ENCODE results near the gene BACE2. TPM values are rescaled to one million over a fixed set of nuclear protein-coding genes. Genes with fewer than 3 reads are reported as not detected.
"Not testable (repeated sequence)": the region's sequence is repeated elsewhere in the genome, so short reads cannot be mapped to it uniquely, and the experiment has no call there.

Gene BACE2
- total and polyA plus RNA-seq, 2 experiments from 2014 or later: 28.4 to 37.0 TPM

GRCh38 chr21:41188486-41189149, 20.7 kb downstream of the BACE2 start:
- H3K79me2 ChIP-seq: no peaks in the 10 kb centered on the region
- H3K9me3 ChIP-seq (ENCODE audit: low read depth): no peaks in the 10 kb centered on the region
- no peaks in the 10 kb centered on the region for H3K4me1 ChIP-seq (ENCODE audit: insufficient read depth)
- no peaks in the 10 kb centered on the region for H3K9me2 ChIP-seq (replicated peaks; ENCODE audit: insufficient read depth)
- no peaks in the 10 kb centered on the region for H3K36me3 ChIP-seq (replicated peaks; ENCODE audit: insufficient read depth, low read depth)
- H3K27ac ChIP-seq: no peak overlapping the region
- no peak for TF ChIP-seq EZH2phosphoT487 (IDR thresholded peaks at IDR 0.05; ENCODE audit: low read depth, severe bottlenecking, unreplicated experiment)
- TF ChIP-seq EZH2 (IDR thresholded peaks at IDR 0.05; ENCODE audit: borderline replicate concordance): no peak
- no peak for TF ChIP-seq CTCF (IDR thresholded peaks at IDR 0.05; ENCODE audit: poor library complexity)
- WGBS (ENCODE audit: low lambda C conversion rate, missing lambda C conversion rate): 66% methylated on average over 6 of the region's 6 CpGs
- no peak overlapping the region for H2AFZ ChIP-seq
- no peaks in the 10 kb centered on the region for H3K27me3 ChIP-seq
- no peaks in the 10 kb centered on the region for H4K20me1 ChIP-seq (ENCODE audit: insufficient read depth, poor library complexity, severe bottlenecking)
- DNase-seq (ENCODE audit: low spot score): no peak
- H3K4me3 ChIP-seq: no peak overlapping the region
- H3K4me2 ChIP-seq: no peak overlapping the region

GRCh38 chr21:41189150-41189745, 21.3 kb downstream of the BACE2 start:
- no peak overlapping the region for H3K27ac ChIP-seq
- no peaks in the 10 kb centered on the region for H3K4me1 ChIP-seq (ENCODE audit: insufficient read depth)
- no peaks in the 10 kb centered on the region for H3K9me3 ChIP-seq (ENCODE audit: low read depth)
- no peak overlapping the region for H3K4me2 ChIP-seq
- H3K9me2 ChIP-seq (replicated peaks; ENCODE audit: insufficient read depth): no peaks in the 10 kb centered on the region
- WGBS (ENCODE audit: low lambda C conversion rate, missing lambda C conversion rate): 79% methylated on average over 1 of the region's 1 CpG
- no peaks in the 10 kb centered on the region for H3K79me2 ChIP-seq
- no peaks in the 10 kb centered on the region for H3K27me3 ChIP-seq
- no peak overlapping the region for H3K4me3 ChIP-seq
- no peak for DNase-seq (ENCODE audit: low spot score)
- H4K20me1 ChIP-seq (ENCODE audit: insufficient read depth, poor library complexity, severe bottlenecking): no peaks in the 10 kb centered on the region
- H2AFZ ChIP-seq: no peak overlapping the region
- H3K36me3 ChIP-seq (replicated peaks; ENCODE audit: insufficient read depth, low read depth): no peaks in the 10 kb centered on the region
- TF ChIP-seq EZH2 (IDR thresholded peaks at IDR 0.05; ENCODE audit: borderline replicate concordance): no peak

- H2AFZ ChIP-seq; H3K9me3 ChIP-seq (ENCODE audit: low read depth); H3K9me2 ChIP-seq (replicated peaks; ENCODE audit: insufficient read depth); DNase-seq (ENCODE audit: low spot score); H3K27me3 ChIP-seq; H3K79me2 ChIP-seq; H4K20me1 ChIP-seq (ENCODE audit: insufficient read depth, poor library complexity, severe bottlenecking); H3K4me3 ChIP-seq; H3K4me2 ChIP-seq; H3K4me1 ChIP-seq (ENCODE audit: insufficient read depth); H3K27ac ChIP-seq; H3K36me3 ChIP-seq (replicated peaks; ENCODE audit: insufficient read depth, low read depth): not testable (repeated sequence)
- WGBS (ENCODE audit: low lambda C conversion rate, missing lambda C conversion rate): 93% methylated on average over 4 of the region's 4 CpGs
These were observed 24.6 kb downstream of the BACE2 start for GRCh38 chr21:41192552-41192951.

- Histone ChIP-seq H3K27ac (no peak overlapping the region), H3K79me2 (no peaks in the 10 kb centered on the region), H3K27me3 (no peaks in the 10 kb centered on the region), H2AFZ (no peak overlapping the region), H3K4me2 (no peak overlapping the region), H3K4me3 (no peak overlapping the region), H3K9me3 (ENCODE audit: low read depth) (no peaks in the 10 kb centered on the region), H3K4me1 (ENCODE audit: insufficient read depth) (no peaks in the 10 kb centered on the region), H4K20me1 (ENCODE audit: insufficient read depth, poor library complexity, severe bottlenecking) (no peaks in the 10 kb centered on the region), H3K9me2 (replicated peaks; ENCODE audit: insufficient read depth) (no peaks in the 10 kb centered on the region), H3K36me3 (replicated peaks; ENCODE audit: insufficient read depth, low read depth) (no peaks in the 10 kb centered on the region)
- 95% methylated on average over 5 of the region's 5 CpGs for WGBS (ENCODE audit: low lambda C conversion rate, missing lambda C conversion rate)
- TF ChIP-seq EZH2phosphoT487 (IDR thresholded peaks at IDR 0.05; ENCODE audit: low read depth, severe bottlenecking, unreplicated experiment) (no peak), EZH2 (IDR thresholded peaks at IDR 0.05; ENCODE audit: borderline replicate concordance) (no peak), CTCF (IDR thresholded peaks at IDR 0.05; ENCODE audit: poor library complexity) (no peak)
- DNase-seq (ENCODE audit: low spot score): no peak
These were observed 27.4 kb downstream of the BACE2 start for GRCh38 chr21:41195311-41195710.
